Stimulated activated naive CD8-positive, alpha-beta T cell treated with anti-CD3 and anti-CD28 coated beads, Interleukin-15, amount 100 ng/mL, for 72 hours (primary cell): ENCODE data around the gene ANKRD35.
"Not testable (repeated sequence)": the region's sequence is repeated elsewhere in the genome, so short reads cannot be mapped to it uniquely, and the experiment has no call there.

Experiments
- ATAC-seq: fragments of 150-1000 bp; cut with Tn5 transposase; 2 replicates; pipeline ENCODE4 v1.10.0; 2021; ENCODE audit warnings: mild to moderate bottlenecking, moderate library complexity
- DNase-seq, 2 donors: peaks; one replicate each; pipeline ENCODE4 v3.0.0; 2021 to 2022
- H3K27ac Mint-ChIP-seq, 2 donors: one replicate each; pipeline ENCODE4 v1.8.0; 2022; ENCODE audit warnings: mild to moderate bottlenecking in 2 of 2, mixed read lengths in 2 of 2, moderate library complexity in 2 of 2
- H3K27me3 Mint-ChIP-seq: one replicate; pipeline ENCODE4 v1.8.0; 2022; ENCODE audit warnings: mixed read lengths
- H3K4me1 Mint-ChIP-seq: one replicate; pipeline ENCODE4 v1.8.0; 2022; ENCODE audit warnings: mild to moderate bottlenecking, mixed read lengths
- H3K4me3 Mint-ChIP-seq, 2 donors: one replicate each; pipeline ENCODE4 v1.8.0; 2022; ENCODE audit warnings: mild to moderate bottlenecking in 2 of 2, mixed read lengths in 2 of 2, moderate library complexity in 1 of 2
- H3K9me3 Mint-ChIP-seq, 2 donors: one replicate each; pipeline ENCODE4 v1.8.0; 2022; ENCODE audit warnings: mixed read lengths in 2 of 2

ANKRD35 gene

GRCh38 chr1:145885738-145886287, at the start of gene ANKRD35:
TSS of gene ANKRD35 (minus strand) at chr1:145885866. CDS start at chr1:145885758, 108 bp downstream.
- H3K27me3 Mint-ChIP-seq = peaks cover 39% of the 10 kb centered on the region
- H3K4me3 Mint-ChIP-seq = peak within 1 kb of the TSS; percentile 79 to 86
- peak; percentile 85 to 86 for DNase-seq
- no peaks in the 10 kb centered on the region for H3K9me3 Mint-ChIP-seq
- H3K27ac Mint-ChIP-seq = peak within 1 kb of the TSS in 1 of 2 donors; percentile 10
- H3K4me1 Mint-ChIP-seq = peaks cover 20% of the 10 kb centered on the region
- peak; percentile 100 for ATAC-seq

- Mint-ChIP-seq H3K4me3 (peak overlapping the region; percentile 21 to 64), H3K27ac (peak overlapping the region in 1 of 2 donors; percentile 90), H3K4me1 (peaks cover 32% of the 10 kb centered on the region)
- not testable (repeated sequence) for H3K9me3 Mint-ChIP-seq, ATAC-seq, DNase-seq, H3K27me3 Mint-ChIP-seq
These were observed 46.9 kb upstream of the ANKRD35 start for GRCh38 chr1:145932522-145933009.

- ATAC-seq = no peak
- Mint-ChIP-seq H3K4me3 (no peak overlapping the region), H3K27ac (peak overlapping the region; percentile 57 to 61), H3K27me3 (no peaks in the 10 kb centered on the region), H3K4me1 (peaks cover 36% of the 10 kb centered on the region), H3K9me3 (no peaks in the 10 kb centered on the region)
- no peak for DNase-seq
These were observed 42.4 kb upstream of the ANKRD35 start for GRCh38 chr1:145927916-145928643.

GRCh38 chr1:145927063-145927886, 41.6 kb upstream of the ANKRD35 start, which contains the start of gene RBM8A:
TSS of gene RBM8A (minus strand) at chr1:145927484. CDS start at chr1:145927426, 58 bp downstream.
- Mint-ChIP-seq H3K9me3 (no peaks in the 10 kb centered on the region), H3K4me1 (peaks cover 31% of the 10 kb centered on the region), H3K27ac (no peak within 1 kb of the TSS), H3K4me3 (no peak within 1 kb of the TSS), H3K27me3 (no peaks in the 10 kb centered on the region)
- peak; percentile 92 to 96 for DNase-seq
- ATAC-seq = peak; percentile 98

GRCh38 chr1:145926686-145927062, 41.0 kb upstream of the ANKRD35 start:
- no peak overlapping the region for H3K27ac Mint-ChIP-seq

GRCh38 chr1:145922266-145922665, 36.6 kb upstream of the ANKRD35 start:
- ATAC-seq = no peak
- H3K27me3 Mint-ChIP-seq = no peaks in the 10 kb centered on the region
- peaks cover 48% of the 10 kb centered on the region for H3K4me1 Mint-ChIP-seq
- H3K4me3 Mint-ChIP-seq = no peak overlapping the region
- H3K9me3 Mint-ChIP-seq = no peaks in the 10 kb centered on the region
- no peak overlapping the region for H3K27ac Mint-ChIP-seq
- no peak for DNase-seq

More at GRCh38 chr1:145926686-145927062, 41.0 kb upstream of the ANKRD35 start:
- ATAC-seq = peak; percentile 71
- Mint-ChIP-seq H3K9me3 (no peaks in the 10 kb centered on the region), H3K27me3 (no peaks in the 10 kb centered on the region), H3K4me1 (peaks cover 27% of the 10 kb centered on the region), H3K4me3 (no peak overlapping the region)
- DNase-seq = peak; percentile 43 to 69

- DNase-seq, H3K9me3 Mint-ChIP-seq, H3K27me3 Mint-ChIP-seq, ATAC-seq, H3K27ac Mint-ChIP-seq: not testable (repeated sequence)
- peak overlapping the region; percentile 91 to 94 for H3K4me3 Mint-ChIP-seq
- H3K4me1 Mint-ChIP-seq = peaks cover 52% of the 10 kb centered on the region
These were observed 34.6 kb upstream of the ANKRD35 start for GRCh38 chr1:145920297-145920696.

GRCh38 chr1:145918992-145919939, 33.6 kb upstream of the ANKRD35 start:
- Mint-ChIP-seq H3K4me3 (peak overlapping the region; percentile 91 to 94), H3K27ac (peak overlapping the region; percentile 95 to 97), H3K27me3 (no peaks in the 10 kb centered on the region), H3K4me1 (peaks cover 56% of the 10 kb centered on the region), H3K9me3 (no peaks in the 10 kb centered on the region)
- ATAC-seq = peak; percentile 94
- peak in 1 of 2 donors; percentile 40 for DNase-seq

GRCh38 chr1:145918144-145918991, 32.7 kb upstream of the ANKRD35 start, which contains the start of gene PEX11B:
TSS of gene PEX11B (minus strand) at chr1:145918717. CDS start at chr1:145918688, 29 bp downstream.
- ATAC-seq (peak; percentile 93), DNase-seq (peak; percentile 90)
- Mint-ChIP-seq H3K4me1 (peaks cover 65% of the 10 kb centered on the region), H3K9me3 (no peaks in the 10 kb centered on the region), H3K27ac (peak within 1 kb of the TSS; percentile 95 to 97), H3K4me3 (peak within 1 kb of the TSS; percentile 91 to 94), H3K27me3 (no peaks in the 10 kb centered on the region)

GRCh38 chr1:145917595-145917994, 31.9 kb upstream of the ANKRD35 start:
- DNase-seq (no peak), ATAC-seq (no peak)
- Mint-ChIP-seq H3K9me3 (no peaks in the 10 kb centered on the region), H3K4me1 (peaks cover 59% of the 10 kb centered on the region), H3K27me3 (no peaks in the 10 kb centered on the region), H3K27ac (peak overlapping the region; percentile 95 to 97), H3K4me3 (peak overlapping the region; percentile 91 to 94)

GRCh38 chr1:145916745-145917144, 31.1 kb upstream of the ANKRD35 start:
- DNase-seq = no peak
- ATAC-seq = no peak
- Mint-ChIP-seq H3K9me3 (no peaks in the 10 kb centered on the region), H3K27me3 (no peaks in the 10 kb centered on the region), H3K4me3 (peak overlapping the region; percentile 91 to 94), H3K4me1 (peaks cover 59% of the 10 kb centered on the region), H3K27ac (peak overlapping the region in 1 of 2 donors; percentile 90)

GRCh38 chr1:145912128-145912641, 26.5 kb upstream of the ANKRD35 start:
- Mint-ChIP-seq H3K4me3 (no peak overlapping the region), H3K4me1 (peaks cover 29% of the 10 kb centered on the region), H3K27me3 (no peaks in the 10 kb centered on the region), H3K27ac (peak overlapping the region; percentile 11 to 37), H3K9me3 (no peaks in the 10 kb centered on the region)
- DNase-seq = no peak
- no peak for ATAC-seq

GRCh38 chr1:145908653-145909052, 23.0 kb upstream of the ANKRD35 start:
- no peak overlapping the region for H3K4me3 Mint-ChIP-seq
- ATAC-seq (no peak), DNase-seq (no peak)
- no peaks in the 10 kb centered on the region for H3K27me3 Mint-ChIP-seq
- no peak overlapping the region for H3K27ac Mint-ChIP-seq
- no peaks in the 10 kb centered on the region for H3K9me3 Mint-ChIP-seq
- peaks cover 2% of the 10 kb centered on the region for H3K4me1 Mint-ChIP-seq
